K562 (cell line): Measurements from ENCODE around the gene LRRC4B. TPM values are rescaled to one million over a fixed set of nuclear protein-coding genes. Genes with fewer than 3 reads are reported as not detected.
A peak's percentile ranks its signal among the peaks of the same experiment; 100 is the strongest.

Experiments
- ATAC-seq: fragments of 200-7000 bp; cut with Tn5 transposase; 3 replicates; pipeline ENCODE4 v1.9.1; 2020; ENCODE audit warnings: moderate library complexity
- BruUV-seq: library from RNA; stranded (reverse); fragments of 400-500 nt; replicated peaks from 2 replicates; lab custom pipeline; 2021; lab: Mats Ljungman, UMichigan
- CTCF ChIA-PET: fragments of 300-600 bp; formaldehyde crosslinking; extraction: SDS; loops from one replicate; lab custom pipeline; 2021; ENCODE audit warnings: low intra/inter-chr PET ratio; lab: Yijun Ruan, JAX
- POLR2A ChIA-PET: fragments of 300-600, 350-650 bp; sonication (Branson Sonifier 250); formaldehyde crosslinking; extraction: SDS; loops from one replicate; lab custom pipeline; 2021; ENCODE audit warnings: antibody characterized with exemption, inconsistent platforms; lab: Yijun Ruan, JAX
- DNase-seq, 4 experiments: peaks; one replicate each; pipeline versions ENCODE4 v3.0.0 to v3.0.0-alpha.2; 2011 to 2018; ENCODE audit warnings: low spot score in 3 of 4, mixed read lengths in 3 of 4; ENCODE audit errors: extremely low read depth in 1 of 4
- FAIRE-seq: peaks from 2 replicates; lab custom pipeline; 2011; peaks lifted over from hg19 to GRCh38; lab: Jason Lieb, UNC
- H2AFZ ChIP-seq: 2 replicates; pipeline ENCODE4 v1.6.0; 2011; ENCODE audit warnings: low read depth, low read length, control low read depth, inconsistent platforms
- H3K27ac ChIP-seq: fragments of 200-600 bp; 3 replicates; pipeline ENCODE4 v1.8.0; 2011; ENCODE audit warnings: low read depth, mild to moderate bottlenecking, control low read depth, inconsistent platforms, low read length, moderate library complexity, mixed read lengths; ENCODE audit errors: extremely low read depth
- H3K27me3 ChIP-seq, 2 experiments: fragments of 300-600 bp in 1 of 2; 2 replicates in 1 of 2; 3 replicates in 1 of 2; pipeline versions ENCODE4 v1.6.0 to v1.8.0; 2011; ENCODE audit warnings: inconsistent platforms in 2 of 2, low read length in 2 of 2, mild to moderate bottlenecking in 1 of 2, mixed read lengths in 1 of 2, moderate library complexity in 1 of 2; ENCODE audit not compliant: control insufficient read depth in 2 of 2, insufficient read depth in 2 of 2
- H3K36me3 ChIP-seq: fragments of 300-600 bp; 3 replicates; pipeline ENCODE4 v1.8.0; 2011; ENCODE audit warnings: mild to moderate bottlenecking, low read length, inconsistent platforms; ENCODE audit not compliant: control insufficient read depth, insufficient read depth
- H3K4me1 ChIP-seq, 2 experiments: fragments of 200-600 bp in 1 of 2; replicated peaks in 1 of 2; 2 replicates in 1 of 2; 3 replicates in 1 of 2; pipeline versions ENCODE4 v1.5.1 to v1.8.0; 2011; ENCODE audit warnings: inconsistent platforms in 2 of 2, low read length in 2 of 2, mild to moderate bottlenecking in 1 of 2, mixed read lengths in 1 of 2, moderate library complexity in 1 of 2; ENCODE audit not compliant: control insufficient read depth in 2 of 2, insufficient read depth in 2 of 2
- H3K4me2 ChIP-seq: 2 replicates; pipeline ENCODE4 v1.6.1; 2011; ENCODE audit warnings: low read length, control low read depth, inconsistent platforms, mixed read lengths; ENCODE audit not compliant: insufficient read depth
- H3K4me3 ChIP-seq: fragments of 200-600 bp; sonication (generic), shearing (Covaris generic); 2 replicates; pipeline ENCODE4 v1.5.1; 2016; ENCODE audit warnings: control low read depth, inconsistent platforms
- H3K79me2 ChIP-seq: fragments of 200-600 bp; 3 replicates; pipeline ENCODE4 v1.8.0; 2011; ENCODE audit warnings: low read length, inconsistent platforms; ENCODE audit not compliant: control insufficient read depth, insufficient read depth
- H3K9ac ChIP-seq, 2 experiments: 2 replicates each; pipeline versions ENCODE4 v1.6.0 to v1.6.1; 2011; ENCODE audit warnings: low read depth in 2 of 2, low read length in 2 of 2, control low read depth in 1 of 2, inconsistent platforms in 1 of 2, mild to moderate bottlenecking in 1 of 2, mixed read lengths in 1 of 2; ENCODE audit not compliant: insufficient read depth in 1 of 2
- H3K9me1 ChIP-seq: one replicate; pipeline ENCODE4 v1.6.0; 2011; ENCODE audit warnings: inconsistent platforms, mild to moderate bottlenecking, low read length, moderate library complexity; ENCODE audit not compliant: control insufficient read depth, insufficient read depth
- H3K9me3 ChIP-seq: replicated peaks from 2 replicates; pipeline ENCODE4 v1.5.1; 2011; ENCODE audit warnings: low read depth, low read length, inconsistent platforms; ENCODE audit not compliant: control insufficient read depth, insufficient read depth
- H4K20me1 ChIP-seq: replicated peaks from 2 replicates; pipeline ENCODE4 v1.6.1; 2011; ENCODE audit warnings: low read length, inconsistent platforms, mixed read lengths; ENCODE audit not compliant: control insufficient read depth, insufficient read depth
- COPS2 ChIP-seq: fragments of 450-650 bp; conservative IDR thresholded peaks from 2 replicates; pipeline ENCODE4 v1.6.1; 2016; ENCODE audit warnings: mild to moderate bottlenecking, moderate library complexity
- E2F5 ChIP-seq: sonication (generic); formaldehyde crosslinking; IDR thresholded peaks from 2 replicates; pipeline ENCODE4 v1.8.0; 2022; ENCODE audit warnings: mild to moderate bottlenecking, missing genetic modification reagents
- EGR1 ChIP-seq: fragments of 450-650 bp; conservative IDR thresholded peaks from 2 replicates; pipeline ENCODE4 v1.6.1; 2017; ENCODE audit warnings: mild to moderate bottlenecking
- ESRRB ChIP-seq: fragments of 250-450 bp; sonication (Bioruptor Pico); IDR thresholded peaks from 2 replicates; pipeline ENCODE4 v1.5.0; 2020; ENCODE audit warnings: mild to moderate bottlenecking, moderate library complexity, borderline replicate concordance
- GTF2A2 ChIP-seq: IDR thresholded peaks from 2 replicates; pipeline ENCODE4 v1.6.1; 2016; ENCODE audit warnings: mild to moderate bottlenecking, missing genetic modification characterization, missing compliant biosample characterization
- HDAC1 ChIP-seq, 2 experiments: fragments of 450-650 bp; IDR thresholded peaks; 2 replicates each; pipeline ENCODE4 v1.6.1; 2016 to 2017; ENCODE audit warnings: inconsistent platforms in 1 of 2, mild to moderate bottlenecking in 1 of 2, moderate library complexity in 1 of 2
- HMBOX1 ChIP-seq: sonication (generic); IDR thresholded peaks from 2 replicates; pipeline ENCODE4 v1.6.1; 2016
- HNRNPUL1 ChIP-seq: fragments of 200-400 bp; formaldehyde crosslinking; IDR thresholded peaks from 2 replicates; pipeline ENCODE4 v1.6.1; 2017; ENCODE audit warnings: low read length
- KAT2B ChIP-seq: IDR thresholded peaks from one replicate; pipeline ENCODE4 v1.6.1; 2012; ENCODE audit warnings: low read depth, mild to moderate bottlenecking, control low read depth, inconsistent platforms, low read length, moderate library complexity
- MECOM ChIP-seq: fragments of 250-450 bp; sonication (Bioruptor Pico); IDR thresholded peaks from 2 replicates; pipeline ENCODE4 v1.8.0; 2022; ENCODE audit warnings: inconsistent platforms
- PML ChIP-seq: IDR thresholded peaks from 2 replicates; pipeline ENCODE4 v1.6.1; 2012; ENCODE audit warnings: low read length, inconsistent platforms
- SMAD3 ChIP-seq: fragments of 450-650 bp; formaldehyde crosslinking; conservative IDR thresholded peaks from 2 replicates; pipeline ENCODE4 v1.4.0; 2020; ENCODE audit warnings: mild to moderate bottlenecking
- SMAD4 ChIP-seq: fragments of 250-450 bp; sonication (Bioruptor Pico); conservative IDR thresholded peaks from 2 replicates; pipeline ENCODE4 v1.8.0; 2021; ENCODE audit warnings: inconsistent platforms, mild to moderate bottlenecking, moderate library complexity
- SMARCE1 ChIP-seq: fragments of 450-650 bp; IDR thresholded peaks from 2 replicates; pipeline ENCODE4 v1.7.1; 2016; ENCODE audit warnings: mild to moderate bottlenecking
- SOX6 ChIP-seq: fragments of 450-650 bp; IDR thresholded peaks from 2 replicates; pipeline ENCODE4 v1.6.1; 2014; ENCODE audit warnings: mild to moderate bottlenecking
- TAL1 ChIP-seq: fragments of 450-650 bp; IDR thresholded peaks from 2 replicates; pipeline ENCODE4 v1.6.1; 2016; ENCODE audit warnings: mild to moderate bottlenecking
- USF1 ChIP-seq: sonication (generic); formaldehyde crosslinking; IDR thresholded peaks from 2 replicates; pipeline ENCODE4 v1.9.0; 2022; ENCODE audit warnings: mild to moderate bottlenecking, missing genetic modification reagents
- ZBTB33 ChIP-seq: sonication (generic); formaldehyde crosslinking; IDR thresholded peaks from 2 replicates; pipeline ENCODE4 v1.8.1; 2023; ENCODE audit warnings: mild to moderate bottlenecking, missing genetic modification reagents
- ZNF133 ChIP-seq: fragments of 250-450 bp; sonication (Bioruptor Pico); IDR thresholded peaks from 2 replicates; pipeline ENCODE4 v1.4.0; 2020; ENCODE audit warnings: mild to moderate bottlenecking
- ZNF23 ChIP-seq: fragments of 250-450 bp; sonication (Bioruptor Pico); IDR thresholded peaks from 2 replicates; pipeline ENCODE4 v1.4.0; 2020; ENCODE audit warnings: mild to moderate bottlenecking
- ZNF263 ChIP-seq: sonication (generic); formaldehyde crosslinking; IDR thresholded peaks from 2 replicates; pipeline ENCODE4 v1.8.0; 2022; ENCODE audit warnings: mild to moderate bottlenecking, missing genetic modification reagents, borderline replicate concordance
- ZNF586 ChIP-seq: fragments of 450-650 bp; formaldehyde crosslinking; conservative IDR thresholded peaks from 2 replicates; pipeline ENCODE4 v1.4.0; 2020; ENCODE audit warnings: mild to moderate bottlenecking, moderate library complexity
- WGBS: fragments of 100-300 bp; shearing (Covaris generic); methylation state at CpG from one replicate; pipeline ENCODE4 v1.1.6; 2016; ENCODE audit warnings: low coverage, mixed read lengths; ENCODE audit not compliant: insufficient coverage; ENCODE audit errors: missing lambda C conversion rate; 5-methylcytosine and 5-hydroxymethylcytosine counted together
- in situ Hi-C: fragments of 300-500 bp; cut with MboI; formaldehyde crosslinking; loops from 4 replicates; pipeline ENCODE4 v1.15.0; 2018; ENCODE audit warnings: inconsistent platforms, mixed read lengths
- intact Hi-C: fragments of 100-400 bp; cut with micrococcal nuclease; formaldehyde crosslinking; loops from 2 replicates; pipeline ENCODE4 v1.14.2; 2022
- polyA plus RNA-seq, 8 experiments: library from polyadenylated mRNA; depleted of rRNA in 4 of 8; stranded (reverse) in 5 of 8; unstranded in 3 of 8; fragments of >200 nt; fragmentation: Nextera tagmentation in 2 of 8; fragmentation: Illumina TruSeq in 1 of 8; extraction: Ambion mirVana in 2 of 8; extraction: Trizol in 1 of 8; gene quantifications; 2 replicates each; pipeline versions ENCODE4 v1.2.1 to v1.2.3, GENCODE V29; 2011 to 2014; ENCODE audit warnings: inconsistent platforms in 1 of 8, missing spikeins in 1 of 8
- total RNA-seq, 7 experiments: library from RNA; depleted of rRNA in 6 of 7; stranded (reverse); fragments of >200 nt in 6 of 7; fragmentation: Illumina TruSeq in 2 of 7; extraction: Trizol in 2 of 7; gene quantifications; 2 replicates each; pipeline versions ENCODE4 v1.2.1 to v1.2.3, GENCODE V29; 2011 to 2021; ENCODE audit warnings: low replicate concordance in 1 of 7

LRRC4B gene
- total and polyA plus RNA-seq, 9 of the 15 experiments (the other 6 are each of a cell fraction or from before 2014, with no cell fraction given): 0.18 to 9.6 (median 2.9) TPM; not detected in 2

GRCh38 chr19:50551715-50552187, 16.5 kb downstream of the LRRC4B start:
- Histone ChIP-seq H3K4me1 (peaks cover 4 to 45% of the 10 kb centered on the region in 2 experiments; a peak in 4 of 5 replicates), H2AFZ (no peak overlapping the region), H3K4me2 (no peak overlapping the region), H4K20me1 (peaks cover 8% of the 10 kb centered on the region), H3K36me3 (no peaks in the 10 kb centered on the region), H3K9me1 (no peaks in the 10 kb centered on the region), H3K9ac (peak overlapping the region in 1 of 2 experiments; percentile 65; a peak in 2 of 4 replicates), H3K9me3 (no peaks in the 10 kb centered on the region), H3K79me2 (no peaks in the 10 kb centered on the region), H3K27me3 (peaks cover 0 to 32% of the 10 kb centered on the region in 2 experiments; a peak in 3 of 5 replicates), H3K4me3 (no peak overlapping the region), H3K27ac (no peak overlapping the region; the same call in 2 of the 3 replicates)
- POLR2A ChIA-PET: no interaction called here
- WGBS: 9% methylated on average over 9 of the region's 22 CpGs
- CTCF ChIA-PET: no interaction called here
- DNase-seq (peak; percentile 44 to 82 (median 80)), ATAC-seq (peak; percentile 21; the same call in 1 of the 3 replicates), FAIRE-seq (peak; percentile 26)
- intact Hi-C loops (no loop called here), in situ Hi-C loops (no loop called here)
- BruUV-seq: no TSS peak
- TF ChIP-seq MECOM (CRISPR knock-in tag): no peak
- TF ChIP-seq ZNF133 (CRISPR knock-in tag): no peak
- TF ChIP-seq ZNF23 (CRISPR knock-in tag): no peak
- TF ChIP-seq HMBOX1: no peak
- TF ChIP-seq TAL1: no peak
- no peak for TF ChIP-seq ESRRB (CRISPR knock-in tag)
- TF ChIP-seq ZBTB33 (CRISPR knock-in tag): no peak
- no peak for TF ChIP-seq ZNF586 (CRISPR knock-in tag)
- TF ChIP-seq USF1 (CRISPR knock-in tag): no peak
- TF ChIP-seq SMAD4: no peak
- peak; percentile 51; the same call in 1 of the 2 replicates for TF ChIP-seq ZNF263
- TF ChIP-seq SMAD3 (CRISPR knock-in tag): no peak
- TF ChIP-seq SOX6: no peak
- TF ChIP-seq KAT2B: no peak
- TF ChIP-seq HNRNPUL1: no peak
- no peak for TF ChIP-seq SMARCE1
- TF ChIP-seq PML: no peak
- TF ChIP-seq HDAC1 (IDR thresholded peaks at IDR 0.05): no peak
- no peak for TF ChIP-seq GTF2A2 (tag)
- no peak for TF ChIP-seq E2F5
- TF ChIP-seq COPS2: no peak
- peak; percentile 64 for TF ChIP-seq EGR1
